ENCODE data around the gene PTPRG. TPM values are rescaled to one million over a fixed set of nuclear protein-coding genes. Genes with fewer than 3 reads are reported as not detected.

Gene PTPRG
- total RNA-seq, 1 experiment from 2014 or later = 0.74 TPM

DNA sequence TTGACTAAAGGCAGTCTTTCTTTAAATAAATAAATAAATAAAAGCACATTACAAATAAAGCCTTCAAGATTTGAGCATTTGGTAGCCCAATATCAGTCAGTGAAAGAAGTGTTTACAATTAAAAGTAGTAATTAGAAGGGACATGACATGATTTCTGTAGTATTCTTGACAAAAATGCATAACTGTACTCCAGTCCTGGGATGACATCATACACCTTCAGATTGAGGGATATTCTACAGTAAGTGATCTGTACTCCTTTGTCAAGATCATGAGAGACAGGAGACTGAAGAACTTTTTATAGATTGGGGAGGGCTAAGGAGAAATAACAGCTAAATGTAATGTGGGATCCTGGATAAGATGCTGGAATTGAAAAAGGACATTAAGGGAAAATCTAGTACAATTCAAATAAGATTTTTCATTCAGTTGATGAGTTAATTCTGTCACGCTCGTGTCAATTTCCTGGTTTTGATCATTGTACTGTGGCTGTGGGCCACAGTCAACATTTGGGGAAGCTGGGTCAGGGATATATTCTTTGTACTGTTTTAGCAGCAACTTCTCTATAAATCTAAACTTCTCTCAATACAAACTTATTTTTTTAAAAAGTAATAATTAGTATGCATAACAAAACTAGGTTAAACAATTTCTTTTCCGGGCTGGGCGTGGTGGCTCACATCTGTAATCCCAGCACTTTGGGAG lies 314.8 kb downstream of the PTPRG start:
- ChIA-PET POLR2A (no interaction called here), CTCF (no interaction called here)
- H3K36me3 ChIP-seq (ENCODE audit: control insufficient read depth, insufficient read depth, low read length) = no peaks in the 10 kb centered on the region
- TF ChIP-seq, protein P1, sequence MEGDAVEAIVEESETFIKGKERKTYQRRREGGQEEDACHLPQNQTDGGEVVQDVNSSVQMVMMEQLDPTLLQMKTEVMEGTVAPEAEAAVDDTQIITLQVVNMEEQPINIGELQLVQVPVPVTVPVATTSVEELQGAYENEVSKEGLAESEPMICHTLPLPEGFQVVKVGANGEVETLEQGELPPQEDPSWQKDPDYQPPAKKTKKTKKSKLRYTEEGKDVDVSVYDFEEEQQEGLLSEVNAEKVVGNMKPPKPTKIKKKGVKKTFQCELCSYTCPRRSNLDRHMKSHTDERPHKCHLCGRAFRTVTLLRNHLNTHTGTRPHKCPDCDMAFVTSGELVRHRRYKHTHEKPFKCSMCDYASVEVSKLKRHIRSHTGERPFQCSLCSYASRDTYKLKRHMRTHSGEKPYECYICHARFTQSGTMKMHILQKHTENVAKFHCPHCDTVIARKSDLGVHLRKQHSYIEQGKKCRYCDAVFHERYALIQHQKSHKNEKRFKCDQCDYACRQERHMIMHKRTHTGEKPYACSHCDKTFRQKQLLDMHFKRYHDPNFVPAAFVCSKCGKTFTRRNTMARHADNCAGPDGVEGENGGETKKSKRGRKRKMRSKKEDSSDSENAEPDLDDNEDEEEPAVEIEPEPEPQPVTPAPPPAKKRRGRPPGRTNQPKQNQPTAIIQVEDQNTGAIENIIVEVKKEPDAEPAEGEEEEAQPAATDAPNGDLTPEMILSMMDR (IDR thresholded peaks at IDR 0.05) = no peak
- TF ChIP-seq, protein P2, sequence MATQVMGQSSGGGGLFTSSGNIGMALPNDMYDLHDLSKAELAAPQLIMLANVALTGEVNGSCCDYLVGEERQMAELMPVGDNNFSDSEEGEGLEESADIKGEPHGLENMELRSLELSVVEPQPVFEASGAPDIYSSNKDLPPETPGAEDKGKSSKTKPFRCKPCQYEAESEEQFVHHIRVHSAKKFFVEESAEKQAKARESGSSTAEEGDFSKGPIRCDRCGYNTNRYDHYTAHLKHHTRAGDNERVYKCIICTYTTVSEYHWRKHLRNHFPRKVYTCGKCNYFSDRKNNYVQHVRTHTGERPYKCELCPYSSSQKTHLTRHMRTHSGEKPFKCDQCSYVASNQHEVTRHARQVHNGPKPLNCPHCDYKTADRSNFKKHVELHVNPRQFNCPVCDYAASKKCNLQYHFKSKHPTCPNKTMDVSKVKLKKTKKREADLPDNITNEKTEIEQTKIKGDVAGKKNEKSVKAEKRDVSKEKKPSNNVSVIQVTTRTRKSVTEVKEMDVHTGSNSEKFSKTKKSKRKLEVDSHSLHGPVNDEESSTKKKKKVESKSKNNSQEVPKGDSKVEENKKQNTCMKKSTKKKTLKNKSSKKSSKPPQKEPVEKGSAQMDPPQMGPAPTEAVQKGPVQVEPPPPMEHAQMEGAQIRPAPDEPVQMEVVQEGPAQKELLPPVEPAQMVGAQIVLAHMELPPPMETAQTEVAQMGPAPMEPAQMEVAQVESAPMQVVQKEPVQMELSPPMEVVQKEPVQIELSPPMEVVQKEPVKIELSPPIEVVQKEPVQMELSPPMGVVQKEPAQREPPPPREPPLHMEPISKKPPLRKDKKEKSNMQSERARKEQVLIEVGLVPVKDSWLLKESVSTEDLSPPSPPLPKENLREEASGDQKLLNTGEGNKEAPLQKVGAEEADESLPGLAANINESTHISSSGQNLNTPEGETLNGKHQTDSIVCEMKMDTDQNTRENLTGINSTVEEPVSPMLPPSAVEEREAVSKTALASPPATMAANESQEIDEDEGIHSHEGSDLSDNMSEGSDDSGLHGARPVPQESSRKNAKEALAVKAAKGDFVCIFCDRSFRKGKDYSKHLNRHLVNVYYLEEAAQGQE (IDR thresholded peaks at IDR 0.05; ENCODE audit: insufficient read depth in 1 of 2, low read depth in 2 of 2, low read length in 1 of 2) = no peak
- TF ChIP-seq TCF7L2 (IDR thresholded peaks at IDR 0.05; ENCODE audit: low read depth, low read length) = no peak
- intact Hi-C loops (cut with micrococcal nuclease; ENCODE audit: unreplicated experiment) = no loop called here
- BruUV-seq (replicated peaks) = no TSS peak
- no peaks in the 10 kb centered on the region for H3K4me1 ChIP-seq (ENCODE audit: control insufficient read depth, insufficient read depth, low read length)
- no peaks in the 10 kb centered on the region for H3K27me3 ChIP-seq (ENCODE audit: control insufficient read depth, insufficient read depth, low read length)
- no peak overlapping the region for H3K4me3 ChIP-seq (ENCODE audit: low read depth in 2 of 2, low read length in 2 of 2)
- DNase-seq (ENCODE audit: low read depth, low spot score) = no peak
- no peaks in the 10 kb centered on the region for H3K9me3 ChIP-seq (ENCODE audit: control insufficient read depth, insufficient read depth, low read depth, low read length)
- ATAC-seq = no peak
- in situ Hi-C loops (cut with HindIII; ENCODE audit: low pct_unique_long_range_greater_than_20kb, low sequenced_read_pairs) = no loop called here
- no peak overlapping the region for H3K27ac ChIP-seq (ENCODE audit: low read length)

DNA sequence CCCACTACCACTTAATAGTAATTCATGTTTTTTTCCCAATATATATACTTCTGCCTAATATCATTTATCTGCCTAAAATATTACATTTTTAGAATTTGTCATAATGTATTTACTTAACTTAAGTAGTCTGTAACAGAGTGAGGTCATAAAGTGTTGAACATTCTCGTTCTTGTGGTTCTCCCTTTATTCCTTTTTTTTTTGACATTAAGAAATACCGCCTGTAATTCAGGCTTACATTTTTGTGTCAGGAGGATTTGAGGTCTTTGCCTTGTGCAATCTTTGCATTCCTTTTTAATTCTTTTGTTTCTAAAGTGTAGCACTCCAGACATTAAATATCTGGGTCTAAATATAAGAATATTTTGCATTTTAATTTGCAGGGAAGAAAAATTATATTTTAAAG lies 315.4 kb downstream of the PTPRG start:
- ATAC-seq (no peak), DNase-seq (ENCODE audit: low read depth, low spot score) (no peak)
- intact Hi-C loops (cut with micrococcal nuclease; ENCODE audit: unreplicated experiment) (no loop called here), in situ Hi-C loops (cut with HindIII; ENCODE audit: low pct_unique_long_range_greater_than_20kb, low sequenced_read_pairs) (no loop called here)
- Histone ChIP-seq H3K36me3 (ENCODE audit: control insufficient read depth, insufficient read depth, low read length) (no peaks in the 10 kb centered on the region), H3K27ac (ENCODE audit: low read length) (no peak overlapping the region), H3K27me3 (ENCODE audit: control insufficient read depth, insufficient read depth, low read length) (no peaks in the 10 kb centered on the region), H3K4me3 (ENCODE audit: low read depth in 2 of 2, low read length in 2 of 2) (no peak overlapping the region), H3K9me3 (ENCODE audit: control insufficient read depth, insufficient read depth, low read depth, low read length) (no peaks in the 10 kb centered on the region), H3K4me1 (ENCODE audit: control insufficient read depth, insufficient read depth, low read length) (no peaks in the 10 kb centered on the region)
- CTCF ChIA-PET = no interaction called here
- TF ChIP-seq, protein P2 (IDR thresholded peaks at IDR 0.05; ENCODE audit: insufficient read depth in 1 of 2, low read depth in 2 of 2, low read length in 1 of 2) = no peak
- BruUV-seq (replicated peaks) = no TSS peak
- POLR2A ChIA-PET = no interaction called here

Measured in Panc1 (cell line).